ENCODE data around the gene HSPA9.

DNA sequence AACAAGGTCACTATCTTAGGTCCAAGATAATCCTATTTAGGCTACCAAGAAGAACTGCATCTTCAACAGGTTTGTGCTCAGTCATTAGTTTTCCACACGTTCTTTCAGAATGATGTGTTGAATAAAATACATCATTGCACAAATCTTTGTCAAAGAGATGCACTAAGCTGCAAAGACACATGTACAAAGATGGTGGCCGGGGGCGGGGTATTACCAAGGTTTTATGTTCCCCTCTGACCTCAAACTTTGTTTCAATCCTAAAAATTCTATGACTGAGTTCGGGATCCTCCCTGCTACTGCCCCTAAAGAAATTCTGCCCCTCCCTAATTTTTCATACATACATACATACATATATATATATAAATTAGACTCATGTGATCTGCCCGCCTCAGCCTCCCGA is 14.2 kb downstream of the HSPA9 start:
- TF ChIP-seq ZNF274 (CRISPR knock-in tag; IDR thresholded peaks at IDR 0.05) (no peak), POLR2A (IDR thresholded peaks at IDR 0.05; ENCODE audit: insufficient read depth in 1 of 2, low read depth in 2 of 2, low read length in 2 of 2) (no peak), FOXK2 (IDR thresholded peaks at IDR 0.05) (no peak), JUN (CRISPR knock-in tag; IDR thresholded peaks at IDR 0.05) (no peak), ZNF510 (CRISPR knock-in tag; IDR thresholded peaks at IDR 0.05; ENCODE audit: low read depth) (no peak), HOXA9 (CRISPR knock-in tag; IDR thresholded peaks at IDR 0.05; ENCODE audit: borderline replicate concordance) (no peak), FOXP1 (IDR thresholded peaks at IDR 0.05) (no peak), FOXP1 (CRISPR knock-in tag; IDR thresholded peaks at IDR 0.05) (no peak)
- TF ChIP-seq, protein P1, sequence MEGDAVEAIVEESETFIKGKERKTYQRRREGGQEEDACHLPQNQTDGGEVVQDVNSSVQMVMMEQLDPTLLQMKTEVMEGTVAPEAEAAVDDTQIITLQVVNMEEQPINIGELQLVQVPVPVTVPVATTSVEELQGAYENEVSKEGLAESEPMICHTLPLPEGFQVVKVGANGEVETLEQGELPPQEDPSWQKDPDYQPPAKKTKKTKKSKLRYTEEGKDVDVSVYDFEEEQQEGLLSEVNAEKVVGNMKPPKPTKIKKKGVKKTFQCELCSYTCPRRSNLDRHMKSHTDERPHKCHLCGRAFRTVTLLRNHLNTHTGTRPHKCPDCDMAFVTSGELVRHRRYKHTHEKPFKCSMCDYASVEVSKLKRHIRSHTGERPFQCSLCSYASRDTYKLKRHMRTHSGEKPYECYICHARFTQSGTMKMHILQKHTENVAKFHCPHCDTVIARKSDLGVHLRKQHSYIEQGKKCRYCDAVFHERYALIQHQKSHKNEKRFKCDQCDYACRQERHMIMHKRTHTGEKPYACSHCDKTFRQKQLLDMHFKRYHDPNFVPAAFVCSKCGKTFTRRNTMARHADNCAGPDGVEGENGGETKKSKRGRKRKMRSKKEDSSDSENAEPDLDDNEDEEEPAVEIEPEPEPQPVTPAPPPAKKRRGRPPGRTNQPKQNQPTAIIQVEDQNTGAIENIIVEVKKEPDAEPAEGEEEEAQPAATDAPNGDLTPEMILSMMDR (CRISPR knock-in tag; IDR thresholded peaks at IDR 0.05): no peak
- TF ChIP-seq, protein P2, sequence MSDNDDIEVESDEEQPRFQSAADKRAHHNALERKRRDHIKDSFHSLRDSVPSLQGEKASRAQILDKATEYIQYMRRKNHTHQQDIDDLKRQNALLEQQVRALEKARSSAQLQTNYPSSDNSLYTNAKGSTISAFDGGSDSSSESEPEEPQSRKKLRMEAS (IDR thresholded peaks at IDR 0.05): no peak
